ENCODE results near the gene OR6S1. TPM values are rescaled to one million over a fixed set of nuclear protein-coding genes. Genes with fewer than 3 reads are reported as not detected.
A peak's percentile ranks its signal among the peaks of the same experiment; 100 is the strongest.

OR6S1 gene
- total and polyA plus RNA-seq, 10 of the 15 experiments (the other 5 are each of a cell fraction or from before 2014, with no cell fraction given), result 0.22 to 0.67 (median 0.43) TPM; not detected in 4

DNA sequence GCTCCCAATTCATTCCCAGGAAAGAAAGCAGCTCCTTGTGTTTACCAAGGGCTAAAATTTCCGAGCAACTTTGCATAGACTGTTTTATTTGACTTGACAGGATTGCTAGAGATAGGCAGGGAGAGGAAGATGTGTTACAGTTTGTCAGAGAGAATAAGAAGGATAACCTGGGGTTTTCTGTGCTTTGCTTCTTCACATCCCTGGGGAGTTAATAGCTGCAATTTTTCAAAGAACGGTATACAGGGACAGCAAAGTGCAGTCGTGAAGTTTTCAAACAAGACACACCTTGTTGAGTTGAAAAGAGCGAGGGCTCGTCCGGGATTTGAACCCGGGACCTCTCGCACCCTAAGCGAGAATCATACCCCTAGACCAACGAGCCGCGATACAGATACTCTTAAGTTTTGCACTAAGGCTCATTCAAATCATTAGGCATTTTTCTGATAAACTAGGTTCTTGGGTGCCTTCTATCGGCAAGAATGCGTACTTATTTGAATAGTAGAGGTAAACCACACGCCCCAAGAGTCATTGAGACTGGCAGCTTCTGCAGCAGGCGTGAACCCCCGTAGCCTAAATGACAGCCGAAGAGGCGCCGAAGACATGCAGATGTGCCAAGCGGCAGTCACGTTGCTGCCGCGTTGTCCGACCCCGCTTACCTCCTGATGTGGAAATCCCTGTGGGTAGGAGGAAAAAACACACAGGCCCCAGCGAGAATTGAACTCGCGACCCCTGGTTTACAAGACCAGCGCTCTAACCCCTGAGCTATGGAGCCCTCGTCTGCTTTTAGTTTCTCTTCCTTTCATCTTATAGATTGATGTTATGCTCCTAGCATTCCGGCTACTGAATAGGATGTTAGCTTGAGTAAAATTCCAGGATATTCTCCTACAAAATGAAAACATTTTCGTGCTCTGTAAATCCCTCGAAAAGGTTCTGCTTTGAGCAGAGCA, 28.1 kb downstream of the OR6S1 start:
- ATAC-seq, result peak; percentile 76
- peak; percentile 98 for DNase-seq (ENCODE audit: low read depth, low spot score)
- in situ Hi-C loops (cut with MboI) (loop anchor here (5.0 kb wide), 1 partner anchor 201 kb away; the partner anchor contains the start of gene TEP1), intact Hi-C loops (cut with micrococcal nuclease; ENCODE audit: unreplicated experiment) (loop anchor here (1.0 to 5.0 kb wide), 6 partner anchors 12 to 271 kb away; partner anchors contain the start of genes PARP2 and PIP4P1)
- RAD21 ChIA-PET (ENCODE audit: unreplicated experiment), result interaction anchor here (0.9 to 3.5 kb wide), 16 partner anchors 10 to 284 kb away, joined by 3 to 49 read pairs (median 6); partner anchors contain the start of genes ANG, PARP2, PIP4P1 and RNASE4
- Histone ChIP-seq H3K4me2 (ENCODE audit: control insufficient read depth, insufficient read depth) (peak overlapping the region; percentile 97), H3K9ac (ENCODE audit: control insufficient read depth, insufficient read depth, low read length) (peak overlapping the region; percentile 68; the same call in 1 of the 2 replicates), H3K27ac (ENCODE audit: control insufficient read depth, insufficient read depth) (peak overlapping the region; percentile 54; the same call in 1 of the 2 replicates), H3K36me3 (ENCODE audit: control insufficient read depth in 2 of 2, insufficient read depth in 2 of 2, low read length in 1 of 2) (no peaks in the 10 kb centered on the region), H3K9me3 (replicated peaks; ENCODE audit: control insufficient read depth, insufficient read depth, low read length) (no peaks in the 10 kb centered on the region), H3K27me3 (replicated peaks in 1 of 2; ENCODE audit: control insufficient read depth in 2 of 2, insufficient read depth in 2 of 2, low read length in 1 of 2) (no peaks in the 10 kb centered on the region), H4K20me1 (ENCODE audit: control insufficient read depth, insufficient read depth) (no peaks in the 10 kb centered on the region), H3K4me1 (ENCODE audit: control insufficient read depth, insufficient read depth, low read length) (peaks cover 42% of the 10 kb centered on the region), H3K4me3 (peak overlapping the region; percentile 89), H3K79me2 (ENCODE audit: control insufficient read depth, insufficient read depth, low read length) (no peaks in the 10 kb centered on the region), H2AFZ (ENCODE audit: control insufficient read depth, low read depth, low read length) (peak overlapping the region; percentile 91)
- POLR2A ChIA-PET, result interaction anchor here (0.6 to 2.9 kb wide), 5 partner anchors 18 to 83 kb away, joined by 3 to 19 read pairs (median 8); partner anchors contain the start of gene ANG
- SMC1A ChIA-PET (ENCODE audit: uncharacterized antibody, unreplicated experiment), result interaction anchor here (0.9 to 3.9 kb wide), 21 partner anchors 9 to 288 kb away, joined by 3 to 38 read pairs (median 5); partner anchors contain the start of genes ANG, PARP2, RNASE4 and TEP1
- FAIRE-seq, result peak; percentile 41
- CTCF ChIA-PET, result interaction anchor here (1.0 to 10.3 kb wide), 21 partner anchors 10 to 402 kb away, joined by 3 to 163 read pairs (median 4); partner anchors contain the start of genes ANG, RNASE4 and TEP1
- no TSS peak for BruUV-seq (replicated peaks)
- WGBS (ENCODE audit: insufficient coverage, insufficient replicate concordance, low lambda C conversion rate, missing lambda C conversion rate), result 1% methylated on average over 34 of the region's 34 CpGs
- TF ChIP-seq SMC3 (IDR thresholded peaks at IDR 0.05; ENCODE audit: borderline replicate concordance, low read length) (no peak), RUNX3 (IDR thresholded peaks at IDR 0.05; ENCODE audit: low read length) (peak; percentile 84), MEF2B (IDR thresholded peaks at IDR 0.05; ENCODE audit: partially characterized antibody, poor library complexity, severe bottlenecking) (peak; percentile 84), CREM (IDR thresholded peaks at IDR 0.05; ENCODE audit: low read depth) (0 out of 2 replicates have a peak, but pooled peaks have one; percentile 35), TCF12 (IDR thresholded peaks at IDR 0.05; ENCODE audit: low read depth, low read length) (no peak; the same call in 1 of the 2 replicates), NR2F1 (conservative IDR thresholded peaks at IDR 0.05) (peak; percentile 73), LARP7 (IDR thresholded peaks at IDR 0.05) (peak; percentile 51; the same call in 1 of the 2 replicates), WRNIP1 (IDR thresholded peaks at IDR 0.05; ENCODE audit: borderline replicate concordance, low read depth, low read length) (no peak), TCF3 (IDR thresholded peaks at IDR 0.05; ENCODE audit: borderline replicate concordance, insufficient read depth, low read depth, low read length) (0 out of 2 replicates have a peak, but pooled peaks have one; percentile 38), TCF7 (IDR thresholded peaks at IDR 0.05; ENCODE audit: borderline replicate concordance) (peak; percentile 56), CHD1 (IDR thresholded peaks at IDR 0.05; ENCODE audit: low read depth, low read length) (no peak)
- TF ChIP-seq, protein P1, sequence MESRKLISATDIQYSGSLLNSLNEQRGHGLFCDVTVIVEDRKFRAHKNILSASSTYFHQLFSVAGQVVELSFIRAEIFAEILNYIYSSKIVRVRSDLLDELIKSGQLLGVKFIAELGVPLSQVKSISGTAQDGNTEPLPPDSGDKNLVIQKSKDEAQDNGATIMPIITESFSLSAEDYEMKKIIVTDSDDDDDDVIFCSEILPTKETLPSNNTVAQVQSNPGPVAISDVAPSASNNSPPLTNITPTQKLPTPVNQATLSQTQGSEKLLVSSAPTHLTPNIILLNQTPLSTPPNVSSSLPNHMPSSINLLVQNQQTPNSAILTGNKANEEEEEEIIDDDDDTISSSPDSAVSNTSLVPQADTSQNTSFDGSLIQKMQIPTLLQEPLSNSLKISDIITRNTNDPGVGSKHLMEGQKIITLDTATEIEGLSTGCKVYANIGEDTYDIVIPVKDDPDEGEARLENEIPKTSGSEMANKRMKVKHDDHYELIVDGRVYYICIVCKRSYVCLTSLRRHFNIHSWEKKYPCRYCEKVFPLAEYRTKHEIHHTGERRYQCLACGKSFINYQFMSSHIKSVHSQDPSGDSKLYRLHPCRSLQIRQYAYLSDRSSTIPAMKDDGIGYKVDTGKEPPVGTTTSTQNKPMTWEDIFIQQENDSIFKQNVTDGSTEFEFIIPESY (IDR thresholded peaks at IDR 0.05), result no peak
- TF ChIP-seq, protein P2, sequence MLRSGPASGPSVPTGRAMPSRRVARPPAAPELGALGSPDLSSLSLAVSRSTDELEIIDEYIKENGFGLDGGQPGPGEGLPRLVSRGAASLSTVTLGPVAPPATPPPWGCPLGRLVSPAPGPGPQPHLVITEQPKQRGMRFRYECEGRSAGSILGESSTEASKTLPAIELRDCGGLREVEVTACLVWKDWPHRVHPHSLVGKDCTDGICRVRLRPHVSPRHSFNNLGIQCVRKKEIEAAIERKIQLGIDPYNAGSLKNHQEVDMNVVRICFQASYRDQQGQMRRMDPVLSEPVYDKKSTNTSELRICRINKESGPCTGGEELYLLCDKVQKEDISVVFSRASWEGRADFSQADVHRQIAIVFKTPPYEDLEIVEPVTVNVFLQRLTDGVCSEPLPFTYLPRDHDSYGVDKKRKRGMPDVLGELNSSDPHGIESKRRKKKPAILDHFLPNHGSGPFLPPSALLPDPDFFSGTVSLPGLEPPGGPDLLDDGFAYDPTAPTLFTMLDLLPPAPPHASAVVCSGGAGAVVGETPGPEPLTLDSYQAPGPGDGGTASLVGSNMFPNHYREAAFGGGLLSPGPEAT (IDR thresholded peaks at IDR 0.05; ENCODE audit: low read depth), result no peak; the same call in none of the 2 replicates
- TF ChIP-seq, protein P3, sequence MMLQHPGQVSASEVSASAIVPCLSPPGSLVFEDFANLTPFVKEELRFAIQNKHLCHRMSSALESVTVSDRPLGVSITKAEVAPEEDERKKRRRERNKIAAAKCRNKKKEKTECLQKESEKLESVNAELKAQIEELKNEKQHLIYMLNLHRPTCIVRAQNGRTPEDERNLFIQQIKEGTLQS (IDR thresholded peaks at IDR 0.05; ENCODE audit: borderline replicate concordance, extremely low read depth, low read depth, low read length), result no peak

All from GM12878 (cell line).